SH-SY5Y (cell line): ENCODE results near the gene CTDP1.

ENCODE experiments used
- GATA2 ChIP-seq: IDR thresholded peaks from 2 replicates; pipeline ENCODE4 v1.6.1; 2011; ENCODE audit warnings: mild to moderate bottlenecking, low read depth, low read length
- GATA3 ChIP-seq: IDR thresholded peaks from 2 replicates; pipeline ENCODE4 v1.6.1; 2011; ENCODE audit warnings: low read depth, mild to moderate bottlenecking, low read length, moderate library complexity

Gene CTDP1

GRCh38 chr18:79679552-79680099 is at the start of gene CTDP1:
TSS of gene CTDP1 (plus strand) at chr18:79679803. CDS start at chr18:79679948, 145 bp downstream.
- TF ChIP-seq GATA2 (no peak), GATA3 (no peak)

GRCh38 chr18:79630281-79631095 is 49.1 kb upstream of the CTDP1 start:
- TF ChIP-seq GATA2: no peak
- TF ChIP-seq GATA3: no peak

- no peak for TF ChIP-seq GATA2
- no peak for TF ChIP-seq GATA3
Observed at GRCh38 chr18:79631096-79631507, 48.5 kb upstream of the CTDP1 start.

GRCh38 chr18:79631761-79632446 is 47.7 kb upstream of the CTDP1 start:
- TF ChIP-seq GATA3 (no peak), GATA2 (no peak)

- TF ChIP-seq GATA3 (no peak), GATA2 (no peak)
Observed at GRCh38 chr18:79632765-79633164, 46.8 kb upstream of the CTDP1 start.

- TF ChIP-seq GATA2 (no peak), GATA3 (no peak)
Observed at GRCh38 chr18:79634186-79634585, 45.4 kb upstream of the CTDP1 start.

GRCh38 chr18:79634593-79635426 is 44.8 kb upstream of the CTDP1 start:
- TF ChIP-seq GATA2 (no peak), GATA3 (no peak)

GRCh38 chr18:79635427-79635726 is 44.2 kb upstream of the CTDP1 start:
- TF ChIP-seq GATA3 (no peak), GATA2 (no peak)

GRCh38 chr18:79637181-79637920 is 42.3 kb upstream of the CTDP1 start:
- TF ChIP-seq GATA2: no peak
- TF ChIP-seq GATA3: no peak

- TF ChIP-seq GATA2: no peak
- no peak for TF ChIP-seq GATA3
Observed at GRCh38 chr18:79637921-79638909, 41.4 kb upstream of the CTDP1 start.

- TF ChIP-seq GATA2 (no peak), GATA3 (no peak)
Observed at GRCh38 chr18:79639072-79639829, 40.4 kb upstream of the CTDP1 start.
